Measurements from ENCODE around the gene AQP3.
"Not testable (repeated sequence)": the region's sequence is repeated elsewhere in the genome, so short reads cannot be mapped to it uniquely, and the experiment has no call there.

AQP3 gene

GRCh38 chr9:33446946-33447798 lies at the start of gene AQP3:
AQP3 (minus strand) TSS chr9:33447593; CDS start chr9:33447530, 63 bp downstream.
- Histone ChIP-seq H3K27me3 (ENCODE audit: insufficient read depth, low read length) (peaks cover 28% of the 10 kb centered on the region), H3K4me3 (ENCODE audit: low read length) (peak within 1 kb of the TSS; percentile 36)

GRCh38 chr9:33493819-33494218 lies 46.4 kb upstream of the AQP3 start:
- not testable (repeated sequence) for H3K27me3 ChIP-seq (ENCODE audit: insufficient read depth, low read length); H3K4me3 ChIP-seq (ENCODE audit: low read length); H3K36me3 ChIP-seq (ENCODE audit: insufficient read depth, low read length); H3K4me1 ChIP-seq (ENCODE audit: insufficient read depth, low read length); H2AFZ ChIP-seq (ENCODE audit: low read depth, low read length); H3K9me3 ChIP-seq (ENCODE audit: low read length)

More at GRCh38 chr9:33446946-33447798, at the start of gene AQP3:
- Histone ChIP-seq H3K36me3 (ENCODE audit: insufficient read depth, low read length) (no peaks in the 10 kb centered on the region), H3K4me1 (ENCODE audit: insufficient read depth, low read length) (peaks cover 14% of the 10 kb centered on the region), H3K9me3 (ENCODE audit: low read length) (no peaks in the 10 kb centered on the region), H2AFZ (ENCODE audit: low read depth, low read length) (peak within 1 kb of the TSS; percentile 41)

- no peaks in the 10 kb centered on the region for H3K36me3 ChIP-seq (ENCODE audit: insufficient read depth, low read length)
These were observed 41.7 kb upstream of the AQP3 start for GRCh38 chr9:33489066-33489465.

GRCh38 chr9:33485312-33485711 lies 37.9 kb upstream of the AQP3 start:
- not testable (repeated sequence) for H3K4me1 ChIP-seq (ENCODE audit: insufficient read depth, low read length); H3K36me3 ChIP-seq (ENCODE audit: insufficient read depth, low read length); H2AFZ ChIP-seq (ENCODE audit: low read depth, low read length); H3K4me3 ChIP-seq (ENCODE audit: low read length); H3K9me3 ChIP-seq (ENCODE audit: low read length); H3K27me3 ChIP-seq (ENCODE audit: insufficient read depth, low read length)

More at GRCh38 chr9:33489066-33489465, 41.7 kb upstream of the AQP3 start:
- Histone ChIP-seq H3K4me3 (ENCODE audit: low read length) (no peak overlapping the region), H3K9me3 (ENCODE audit: low read length) (no peaks in the 10 kb centered on the region), H3K27me3 (ENCODE audit: insufficient read depth, low read length) (no peaks in the 10 kb centered on the region), H2AFZ (ENCODE audit: low read depth, low read length) (no peak overlapping the region), H3K4me1 (ENCODE audit: insufficient read depth, low read length) (no peaks in the 10 kb centered on the region)

GRCh38 chr9:33480976-33481375 lies 33.6 kb upstream of the AQP3 start:
- Histone ChIP-seq H3K4me3 (ENCODE audit: low read length) (no peak overlapping the region), H3K4me1 (ENCODE audit: insufficient read depth, low read length) (no peaks in the 10 kb centered on the region), H2AFZ (ENCODE audit: low read depth, low read length) (no peak overlapping the region), H3K36me3 (ENCODE audit: insufficient read depth, low read length) (peaks cover 3% of the 10 kb centered on the region), H3K27me3 (ENCODE audit: insufficient read depth, low read length) (no peaks in the 10 kb centered on the region), H3K9me3 (ENCODE audit: low read length) (no peaks in the 10 kb centered on the region)

- H2AFZ ChIP-seq (ENCODE audit: low read depth, low read length): no peak overlapping the region
- no peaks in the 10 kb centered on the region for H3K9me3 ChIP-seq (ENCODE audit: low read length)
- no peaks in the 10 kb centered on the region for H3K4me1 ChIP-seq (ENCODE audit: insufficient read depth, low read length)
- no peak overlapping the region for H3K4me3 ChIP-seq (ENCODE audit: low read length)
- H3K27me3 ChIP-seq (ENCODE audit: insufficient read depth, low read length): no peaks in the 10 kb centered on the region
- H3K36me3 ChIP-seq (ENCODE audit: insufficient read depth, low read length): peaks cover 3% of the 10 kb centered on the region
These were observed 32.7 kb upstream of the AQP3 start for GRCh38 chr9:33480106-33480505.

- Histone ChIP-seq H3K4me1 (ENCODE audit: insufficient read depth, low read length) (peaks cover 18% of the 10 kb centered on the region), H2AFZ (ENCODE audit: low read depth, low read length) (no peak overlapping the region), H3K4me3 (ENCODE audit: low read length) (no peak overlapping the region), H3K9me3 (ENCODE audit: low read length) (no peaks in the 10 kb centered on the region), H3K27me3 (ENCODE audit: insufficient read depth, low read length) (no peaks in the 10 kb centered on the region), H3K36me3 (ENCODE audit: insufficient read depth, low read length) (peaks cover 10% of the 10 kb centered on the region)
These were observed 29.1 kb upstream of the AQP3 start for GRCh38 chr9:33476503-33476902.

GRCh38 chr9:33475357-33475756 lies 28.0 kb upstream of the AQP3 start:
- peaks cover 15% of the 10 kb centered on the region for H3K36me3 ChIP-seq (ENCODE audit: insufficient read depth, low read length)
- H3K4me1 ChIP-seq (ENCODE audit: insufficient read depth, low read length): peaks cover 18% of the 10 kb centered on the region
- H3K4me3 ChIP-seq (ENCODE audit: low read length): no peak overlapping the region
- no peaks in the 10 kb centered on the region for H3K9me3 ChIP-seq (ENCODE audit: low read length)
- no peak overlapping the region for H2AFZ ChIP-seq (ENCODE audit: low read depth, low read length)
- no peaks in the 10 kb centered on the region for H3K27me3 ChIP-seq (ENCODE audit: insufficient read depth, low read length)

GRCh38 chr9:33473643-33474352 lies 26.4 kb upstream of the AQP3 start, which contains the start of gene NOL6:
NOL6 (minus strand) TSS chr9:33473924; CDS start chr9:33473842, 82 bp downstream.
- H3K27me3 ChIP-seq (ENCODE audit: insufficient read depth, low read length): no peaks in the 10 kb centered on the region
- no peaks in the 10 kb centered on the region for H3K9me3 ChIP-seq (ENCODE audit: low read length)
- peak within 1 kb of the TSS; percentile 66 for H2AFZ ChIP-seq (ENCODE audit: low read depth, low read length)
- H3K4me1 ChIP-seq (ENCODE audit: insufficient read depth, low read length): peaks cover 18% of the 10 kb centered on the region
- H3K4me3 ChIP-seq (ENCODE audit: low read length): peak within 1 kb of the TSS; percentile 92
- H3K36me3 ChIP-seq (ENCODE audit: insufficient read depth, low read length): peaks cover 29% of the 10 kb centered on the region

- Histone ChIP-seq H2AFZ (ENCODE audit: low read depth, low read length) (peak overlapping the region; percentile 66), H3K9me3 (ENCODE audit: low read length) (no peaks in the 10 kb centered on the region), H3K4me3 (ENCODE audit: low read length) (peak overlapping the region; percentile 92), H3K36me3 (ENCODE audit: insufficient read depth, low read length) (peaks cover 34% of the 10 kb centered on the region), H3K4me1 (ENCODE audit: insufficient read depth, low read length) (peaks cover 18% of the 10 kb centered on the region), H3K27me3 (ENCODE audit: insufficient read depth, low read length) (no peaks in the 10 kb centered on the region)
These were observed 25.7 kb upstream of the AQP3 start for GRCh38 chr9:33472881-33473615.

- no peaks in the 10 kb centered on the region for H3K9me3 ChIP-seq (ENCODE audit: low read length)
- H3K4me3 ChIP-seq (ENCODE audit: low read length): peak overlapping the region; percentile 92
- H3K27me3 ChIP-seq (ENCODE audit: insufficient read depth, low read length): no peaks in the 10 kb centered on the region
- no peak overlapping the region for H2AFZ ChIP-seq (ENCODE audit: low read depth, low read length)
- H3K4me1 ChIP-seq (ENCODE audit: insufficient read depth, low read length): peaks cover 18% of the 10 kb centered on the region
- H3K36me3 ChIP-seq (ENCODE audit: insufficient read depth, low read length): peaks cover 41% of the 10 kb centered on the region
These were observed 24.9 kb upstream of the AQP3 start for GRCh38 chr9:33472171-33472880.

- Histone ChIP-seq H3K27me3 (ENCODE audit: insufficient read depth, low read length) (no peaks in the 10 kb centered on the region), H3K4me3 (ENCODE audit: low read length) (no peak overlapping the region), H3K4me1 (ENCODE audit: insufficient read depth, low read length) (peaks cover 18% of the 10 kb centered on the region), H3K9me3 (ENCODE audit: low read length) (no peaks in the 10 kb centered on the region), H2AFZ (ENCODE audit: low read depth, low read length) (no peak overlapping the region), H3K36me3 (ENCODE audit: insufficient read depth, low read length) (peaks cover 47% of the 10 kb centered on the region)
These were observed 24.0 kb upstream of the AQP3 start for GRCh38 chr9:33471361-33471760.

Data from neuron (in vitro differentiated cells).